GM18498 (cell line): ENCODE measurements around the gene PCP2.

Experiments
- ATAC-seq: cut with Tn5 transposase; IDR thresholded peaks from one replicate; pipeline ENCODE4 v1.9.1; 2021; ENCODE audit warnings: mild to moderate bottlenecking, moderate library complexity; ENCODE audit not compliant: unreplicated experiment

PCP2 gene

GRCh38 chr19:7620442-7621412, 12.8 kb downstream of the PCP2 start:
- ATAC-seq = no peak

- no peak for ATAC-seq
These were observed 13.7 kb downstream of the PCP2 start for GRCh38 chr19:7619671-7620441.

DNA sequence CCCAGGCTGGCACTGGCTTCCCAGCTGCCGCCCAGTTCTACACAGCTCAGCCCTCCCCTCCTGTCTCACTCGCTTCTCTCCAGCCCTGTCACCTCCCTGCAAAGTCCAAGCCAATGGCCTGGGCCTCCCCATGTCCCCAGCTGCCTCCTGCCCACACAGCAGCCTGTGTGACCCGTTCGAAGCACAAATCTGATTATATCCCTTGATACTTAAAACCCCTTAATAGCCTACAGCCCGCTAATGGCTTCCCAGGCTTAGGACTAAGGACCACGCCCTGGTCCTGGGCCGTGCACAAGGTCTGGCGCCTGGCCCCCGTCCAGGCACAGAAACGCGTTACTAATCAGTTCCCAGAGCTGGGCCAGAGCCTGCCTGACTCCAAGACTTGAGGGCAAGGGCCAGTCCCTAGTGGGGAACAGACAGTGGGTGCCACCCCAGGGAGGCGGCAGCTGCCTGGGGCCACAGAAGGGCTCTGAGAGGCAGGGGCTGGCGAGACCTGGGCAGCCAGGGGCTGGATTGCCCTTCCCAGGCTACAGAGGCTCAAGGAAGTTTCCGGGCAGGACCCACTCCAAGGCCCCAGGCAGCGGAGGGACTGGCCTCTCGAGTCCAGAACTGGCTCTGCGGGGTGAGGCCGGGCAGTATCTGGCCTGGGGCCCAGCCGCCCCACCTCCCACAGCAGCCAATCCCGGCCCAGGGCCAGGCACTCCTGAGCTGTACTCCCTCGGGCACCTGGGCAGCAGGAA, 14.6 kb downstream of the PCP2 start:
- no peak for ATAC-seq

- no peak for ATAC-seq
These were observed 15.2 kb downstream of the PCP2 start for GRCh38 chr19:7618348-7618747.

GRCh38 chr19:7617735-7618134, 15.8 kb downstream of the PCP2 start:
- ATAC-seq = no peak

DNA sequence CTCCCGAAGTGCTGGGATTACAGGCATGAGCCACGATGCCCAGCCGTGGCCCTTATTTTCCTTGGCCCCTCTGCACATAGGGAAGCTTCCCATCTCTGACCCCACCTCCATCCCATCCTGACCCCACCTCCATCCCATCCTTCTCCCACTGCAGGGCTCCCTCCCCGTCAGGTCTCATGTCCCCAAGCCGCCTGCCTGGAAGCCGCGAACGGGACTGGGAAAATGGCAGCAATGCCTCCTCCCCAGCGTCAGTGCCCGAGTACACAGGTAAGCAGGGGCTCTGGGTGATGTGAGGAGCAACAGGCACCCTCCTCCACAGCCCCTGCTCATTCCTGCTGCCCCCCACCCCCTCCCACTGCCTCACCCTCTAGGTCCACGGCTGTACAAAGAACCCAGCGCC, 16.3 kb downstream of the PCP2 start:
- ATAC-seq = no peak

DNA sequence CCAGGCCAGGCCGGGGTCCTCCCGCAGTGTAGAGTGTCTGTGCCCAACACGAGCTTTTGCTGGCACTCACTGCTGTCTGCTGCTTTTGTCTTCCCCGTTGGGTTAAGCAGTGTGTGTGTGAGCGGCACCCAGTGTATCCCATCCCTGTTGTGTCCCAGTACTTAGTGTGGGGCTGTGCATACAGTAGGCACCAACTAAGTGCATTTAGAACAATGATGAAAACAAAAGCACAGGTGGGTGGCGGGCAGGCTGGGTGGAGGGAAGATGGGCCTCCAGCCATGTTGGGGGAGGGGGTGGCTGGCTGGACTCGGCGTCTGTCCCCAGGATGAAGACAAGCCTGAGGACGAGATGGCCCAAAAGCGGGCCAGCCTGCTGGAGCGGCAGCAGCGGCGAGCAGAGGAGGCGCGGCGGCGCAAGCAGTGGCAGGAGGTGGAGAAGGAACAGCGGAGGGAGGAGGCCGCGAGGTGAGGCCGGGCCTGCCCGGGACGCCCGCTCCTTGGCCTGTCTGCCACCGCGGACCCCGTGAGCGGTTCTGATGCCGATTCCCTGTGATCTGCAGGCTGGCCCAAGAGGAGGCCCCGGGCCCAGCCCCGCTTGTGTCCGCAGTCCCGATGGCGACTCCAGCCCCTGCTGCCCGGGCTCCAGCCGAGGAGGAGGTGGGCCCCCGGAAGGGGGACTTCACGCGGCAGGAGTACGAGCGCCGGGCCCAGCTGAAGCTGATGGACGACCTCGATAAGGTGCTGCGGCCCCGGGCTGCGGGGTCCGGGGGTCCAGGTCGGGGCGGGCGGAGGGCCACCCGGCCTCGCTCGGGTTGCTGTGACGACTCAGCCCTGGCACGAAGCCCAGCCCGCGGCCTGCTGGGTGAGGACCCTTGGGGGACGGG, 18.4 kb downstream of the PCP2 start:
- ATAC-seq = no peak

DNA sequence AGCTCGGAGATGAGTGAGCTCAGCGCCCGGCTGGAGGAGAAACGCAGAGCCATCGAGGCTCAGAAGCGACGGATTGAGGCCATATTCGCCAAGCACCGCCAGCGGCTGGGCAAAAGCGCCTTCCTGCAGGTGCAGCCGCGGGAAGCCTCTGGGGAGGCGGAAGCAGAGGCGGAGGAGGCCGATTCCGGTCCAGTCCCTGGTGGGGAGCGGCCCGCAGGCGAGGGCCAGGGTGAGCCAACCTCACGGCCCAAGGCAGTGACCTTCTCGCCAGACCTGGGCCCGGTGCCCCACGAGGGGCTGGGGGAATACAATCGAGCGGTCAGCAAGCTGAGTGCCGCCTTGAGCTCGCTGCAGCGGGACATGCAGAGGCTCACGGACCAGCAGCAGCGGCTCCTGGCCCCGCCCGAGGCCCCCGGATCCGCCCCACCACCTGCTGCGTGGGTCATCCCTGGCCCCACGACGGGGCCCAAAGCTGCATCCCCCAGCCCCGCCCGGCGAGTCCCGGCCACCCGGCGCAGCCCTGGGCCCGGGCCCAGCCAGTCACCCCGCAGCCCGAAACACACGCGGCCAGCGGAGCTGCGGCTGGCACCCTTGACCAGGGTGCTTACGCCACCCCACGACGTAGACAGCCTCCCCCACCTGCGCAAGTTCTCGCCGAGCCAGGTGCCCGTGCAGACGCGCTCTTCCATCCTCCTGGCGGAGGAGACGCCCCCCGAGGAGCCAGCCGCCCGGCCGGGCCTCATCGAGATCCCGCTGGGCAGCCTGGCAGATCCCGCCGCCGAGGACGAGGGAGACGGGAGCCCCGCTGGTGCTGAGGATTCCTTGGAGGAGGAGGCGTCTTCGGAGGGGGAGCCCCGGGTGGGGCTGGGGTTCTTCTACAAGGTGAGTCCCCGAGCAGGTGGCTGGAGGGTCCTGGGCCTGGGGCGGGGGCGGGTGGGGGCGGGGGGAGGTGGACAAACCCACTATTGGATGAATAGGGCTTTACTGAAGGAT, 20.9 kb downstream of the PCP2 start:
- no peak for ATAC-seq

GRCh38 chr19:7611541-7612279, 21.8 kb downstream of the PCP2 start:
- ATAC-seq = no peak

DNA sequence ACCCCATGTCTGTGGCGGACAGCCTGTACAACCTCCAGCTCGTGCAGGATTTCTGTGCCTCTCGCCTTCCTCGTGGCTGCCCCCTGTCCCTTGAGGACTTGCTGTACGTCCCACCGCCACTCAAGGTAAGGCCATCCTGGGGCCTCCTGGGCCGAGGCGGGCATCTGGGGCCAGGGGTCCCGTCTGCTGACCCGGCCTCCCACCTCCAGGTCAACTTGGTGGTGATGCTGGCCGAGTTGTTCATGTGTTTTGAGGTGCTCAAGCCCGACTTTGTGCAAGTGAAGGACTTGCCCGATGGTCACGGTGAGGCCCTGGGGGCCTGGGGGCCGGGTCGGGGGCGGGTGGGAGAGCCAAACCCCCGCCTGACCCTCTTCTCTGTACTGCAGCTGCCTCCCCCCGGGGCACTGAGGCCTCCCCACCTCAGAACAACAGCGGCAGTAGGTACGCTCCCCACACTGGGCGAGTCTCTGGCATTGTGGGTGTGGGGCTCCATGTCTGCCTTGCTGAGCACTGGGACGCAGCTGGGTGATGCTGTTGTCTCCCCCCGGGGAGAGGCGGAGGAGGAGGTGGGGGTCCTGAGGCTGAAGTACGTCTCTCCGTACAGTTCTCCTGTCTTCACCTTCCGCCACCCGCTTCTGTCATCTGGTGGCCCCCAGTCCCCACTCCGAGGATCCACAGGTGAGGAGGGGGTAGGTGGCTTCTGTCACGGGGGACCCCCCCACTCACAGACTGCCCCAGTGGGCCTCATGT, 22.9 kb downstream of the PCP2 start:
- ATAC-seq = no peak

DNA sequence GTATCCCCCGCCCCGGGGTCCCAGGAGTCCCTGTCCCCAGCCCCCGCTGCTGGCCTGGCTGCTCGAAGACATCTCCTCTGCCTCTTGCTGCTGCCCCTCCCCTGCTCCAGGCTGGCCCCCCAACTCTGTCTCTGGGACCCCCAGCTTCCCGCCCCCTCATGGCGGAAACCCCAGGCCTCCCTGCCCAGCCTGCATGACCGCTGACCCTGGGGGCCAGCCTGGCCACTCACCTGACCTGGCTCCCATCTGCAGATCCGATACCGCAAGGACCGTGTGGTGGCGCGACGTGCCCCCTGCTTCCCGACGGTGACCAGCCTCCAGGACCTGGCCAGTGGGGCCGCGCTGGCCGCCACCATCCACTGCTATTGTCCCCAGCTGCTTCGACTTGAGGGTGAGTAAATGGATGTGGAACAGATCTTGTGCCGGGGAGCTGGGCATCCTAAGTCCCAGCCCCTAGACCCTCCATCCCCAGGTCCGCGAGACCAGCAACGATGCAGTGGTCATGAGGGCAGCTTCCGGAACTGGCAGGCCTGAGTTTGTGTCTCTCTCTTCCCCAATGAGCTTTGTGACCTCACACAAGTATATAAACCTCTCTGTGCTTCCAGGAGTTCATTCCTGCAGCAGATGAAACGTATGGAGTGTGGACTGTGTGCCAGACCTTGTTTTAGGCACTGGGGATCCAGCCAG, 25.5 kb downstream of the PCP2 start:
- no peak for ATAC-seq

DNA sequence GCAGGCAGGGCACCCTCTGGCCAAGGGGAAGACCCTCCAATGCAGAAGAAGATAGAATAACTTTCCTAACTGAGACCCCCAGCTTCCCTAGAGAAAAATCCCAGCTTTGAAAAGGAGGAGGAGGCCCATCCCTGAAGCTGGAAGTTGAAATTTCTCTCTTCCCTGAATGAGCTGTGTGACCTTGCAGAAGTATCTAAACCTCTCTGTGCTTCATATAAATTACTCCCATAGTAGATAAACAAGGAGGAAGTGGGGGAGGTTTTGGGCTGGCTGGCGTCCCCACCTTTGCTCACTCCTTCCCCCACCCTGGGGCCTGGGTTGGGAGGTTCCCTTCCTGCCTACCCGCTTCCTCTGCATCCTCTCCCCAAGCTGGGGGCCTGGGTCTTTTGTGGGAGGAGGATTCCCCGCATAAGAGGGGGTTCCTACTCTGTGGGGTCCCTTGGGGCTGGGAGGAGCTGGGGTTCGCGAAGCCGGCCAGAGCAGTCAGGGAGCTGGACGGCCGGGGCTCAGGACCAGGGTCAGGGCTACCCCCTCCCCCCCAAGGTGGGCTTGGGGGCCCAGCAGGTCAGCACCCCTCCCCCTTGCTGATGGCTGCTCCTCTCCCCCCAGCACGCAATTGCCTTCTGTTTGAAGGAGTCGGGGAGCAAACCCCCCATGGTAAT, 26.2 kb downstream of the PCP2 start:
- no peak for ATAC-seq

GRCh38 chr19:7606289-7606688, 27.2 kb downstream of the PCP2 start:
- no peak for ATAC-seq

- ATAC-seq = no peak
These were observed 27.9 kb downstream of the PCP2 start for GRCh38 chr19:7605490-7606222.

DNA sequence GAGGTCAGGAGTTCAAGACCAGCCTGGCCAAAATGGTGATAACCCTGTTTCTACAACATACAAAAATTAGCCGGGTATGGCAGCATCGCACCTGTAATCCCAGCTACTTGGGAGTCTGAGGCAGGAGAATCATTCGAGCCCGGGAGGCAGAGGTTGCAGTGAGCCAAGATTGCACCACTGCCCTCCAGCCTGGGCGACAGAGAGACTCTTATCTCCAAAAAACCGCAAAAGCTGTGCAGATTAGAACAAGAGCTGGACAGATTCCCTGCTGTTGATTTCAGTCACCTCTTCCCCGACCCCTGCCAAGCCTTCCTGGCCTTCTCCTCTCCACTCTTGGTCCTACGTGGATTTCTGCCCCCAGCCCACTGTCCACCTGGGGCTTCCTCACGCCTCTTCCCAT, 29.6 kb downstream of the PCP2 start:
- no peak for ATAC-seq

GRCh38 chr19:7602935-7603497, 30.5 kb downstream of the PCP2 start:
- no peak for ATAC-seq
